ENCODE results near the gene CACNA2D3.

- TF ChIP-seq ELF4 (IDR thresholded peaks at IDR 0.05), result no peak
- TF ChIP-seq FOXA1 (IDR thresholded peaks at IDR 0.05), result no peak
- no peak for TF ChIP-seq ZNF384 (IDR thresholded peaks at IDR 0.05)
- no peak for TF ChIP-seq ARNT (IDR thresholded peaks at IDR 0.05)
- TF ChIP-seq SP1 (IDR thresholded peaks at IDR 0.05), result no peak
- TF ChIP-seq CTBP1 (IDR thresholded peaks at IDR 0.05; ENCODE audit: borderline replicate concordance), result no peak
Measured at GRCh38 chr3:54963641-54964040, 841.3 kb downstream of the CACNA2D3 start.

All from HEK293T (cell line).